GM12865 (cell line): ENCODE data around the gene WDR88.
"Not testable (repeated sequence)": the region's sequence is repeated elsewhere in the genome, so short reads cannot be mapped to it uniquely, and the experiment has no call there.

Experiments
- DNase-seq: peaks from one replicate; pipeline ENCODE4 v3.0.0; 2010; ENCODE audit warnings: low read depth
- H3K4me3 ChIP-seq: 2 replicates; pipeline ENCODE4 v1.5.1; 2011; ENCODE audit warnings: mild to moderate bottlenecking, low read depth, low read length, control low read depth
- CTCF ChIP-seq: IDR thresholded peaks from 2 replicates; pipeline ENCODE4 v1.5.1; 2011; ENCODE audit warnings: low read length, control low read depth, low read depth, inconsistent platforms; ENCODE audit not compliant: insufficient read depth; ENCODE audit errors: missing control alignments

Gene WDR88

GRCh38 chr19:33217881-33218280 lies 86.0 kb downstream of the WDR88 start:
- no peak overlapping the region for H3K4me3 ChIP-seq
- TF ChIP-seq CTCF = no peak
- no peak for DNase-seq

- no peak for DNase-seq
- H3K4me3 ChIP-seq = no peak overlapping the region
- peak; percentile 15 for TF ChIP-seq CTCF
These were observed 87.4 kb downstream of the WDR88 start for GRCh38 chr19:33219261-33219815.

- no peak for DNase-seq
- no peak for TF ChIP-seq CTCF
- no peak overlapping the region for H3K4me3 ChIP-seq
These were observed 88.2 kb downstream of the WDR88 start for GRCh38 chr19:33220115-33220514.

GRCh38 chr19:33220735-33221134 lies 88.8 kb downstream of the WDR88 start:
- no peak for DNase-seq
- no peak for TF ChIP-seq CTCF
- H3K4me3 ChIP-seq = no peak overlapping the region

- H3K4me3 ChIP-seq = no peak overlapping the region
- DNase-seq = no peak
- no peak for TF ChIP-seq CTCF
These were observed 89.7 kb downstream of the WDR88 start for GRCh38 chr19:33221638-33222037.

GRCh38 chr19:33222255-33222654 lies 90.3 kb downstream of the WDR88 start:
- H3K4me3 ChIP-seq, DNase-seq: not testable (repeated sequence)

- DNase-seq = no peak
- no peak overlapping the region for H3K4me3 ChIP-seq
- TF ChIP-seq CTCF = no peak
These were observed 93.0 kb downstream of the WDR88 start for GRCh38 chr19:33224694-33225457.
